IMR-90 (cell line): Measurements from ENCODE around the gene EXOC4. TPM values are rescaled to one million over a fixed set of nuclear protein-coding genes. Genes with fewer than 3 reads are reported as not detected.

ENCODE experiments used
- ATAC-seq: fragments of 200-7000 bp; cut with Tn5 transposase; 2 replicates; pipeline ENCODE4 v1.9.1; 2020; ENCODE audit warnings: low read depth, mild to moderate bottlenecking, moderate library complexity
- BruUV-seq: library from RNA; stranded (reverse); fragments of 400-500 nt; replicated peaks from 2 replicates; lab custom pipeline; 2021; lab: Mats Ljungman, UMichigan
- CTCF ChIA-PET: fragments of 300-600 bp; formaldehyde crosslinking; extraction: SDS; loops from one replicate; lab custom pipeline; 2021; ENCODE audit warnings: antibody characterized with exemption; lab: Yijun Ruan, JAX
- POLR2A ChIA-PET: fragments of 300-600 bp; sonication (Branson Sonifier 250); formaldehyde crosslinking; loops from one replicate; lab custom pipeline; 2022; ENCODE audit warnings: antibody characterized with exemption; ENCODE audit not compliant: unreplicated experiment; lab: Charles Lee
- DNase-seq: peaks from one replicate; pipeline ENCODE4 v3.0.0; 2013
- H2AFZ ChIP-seq: replicated peaks from 2 replicates; pipeline ENCODE3; 2013; ENCODE audit warnings: low read length, mild to moderate bottlenecking; ENCODE audit not compliant: poor library complexity
- H2AK5ac ChIP-seq: 2 replicates; pipeline ENCODE4 v1.6.1; 2013; ENCODE audit warnings: low read depth, low read length, inconsistent platforms
- H2AK9ac ChIP-seq: replicated peaks from 2 replicates; pipeline ENCODE3; 2013; ENCODE audit warnings: mild to moderate bottlenecking, low read depth, low read length, moderate library complexity; ENCODE audit not compliant: poor library complexity
- H2BK120ac ChIP-seq: 2 replicates; pipeline ENCODE4 v1.6.1; 2013; ENCODE audit warnings: low read depth, low read length, inconsistent platforms
- H2BK15ac ChIP-seq: 3 replicates; pipeline ENCODE4 v1.6.1; 2013; ENCODE audit warnings: low read depth, low read length, inconsistent platforms
- H2BK20ac ChIP-seq: 2 replicates; pipeline ENCODE4 v1.6.1; 2013; ENCODE audit warnings: low read depth, mild to moderate bottlenecking, inconsistent platforms, low read length, moderate library complexity
- H2BK5ac ChIP-seq: 2 replicates; pipeline ENCODE4 v1.6.1; 2013; ENCODE audit warnings: mild to moderate bottlenecking, low read depth, low read length, inconsistent platforms; ENCODE audit not compliant: poor library complexity, severe bottlenecking
- H3K14ac ChIP-seq: replicated peaks from 2 replicates; pipeline ENCODE4 v1.6.1; 2013; ENCODE audit warnings: low read depth, low read length, inconsistent platforms
- H3K18ac ChIP-seq: 2 replicates; pipeline ENCODE4 v1.6.1; 2013; ENCODE audit warnings: low read depth, low read length, control low read depth
- H3K23ac ChIP-seq: 2 replicates; pipeline ENCODE4 v1.6.1; 2013; ENCODE audit warnings: low read depth, low read length, inconsistent platforms
- H3K27ac ChIP-seq: 2 replicates; pipeline ENCODE4 v1.5.1; 2013; ENCODE audit warnings: mild to moderate bottlenecking, control low read depth, low read length; ENCODE audit not compliant: insufficient read depth
- H3K27me3 ChIP-seq: 2 replicates; pipeline ENCODE4 v1.6.1; 2013; ENCODE audit warnings: low read length; ENCODE audit not compliant: control insufficient read depth, insufficient read depth
- H3K36me3 ChIP-seq: 2 replicates; pipeline ENCODE4 v1.6.1; 2013; ENCODE audit warnings: low read length, mixed read lengths; ENCODE audit not compliant: control insufficient read depth, insufficient read depth
- H3K4ac ChIP-seq: 2 replicates; pipeline ENCODE4 v1.6.1; 2013; ENCODE audit warnings: low read depth, low read length, inconsistent platforms
- H3K4me1 ChIP-seq: 2 replicates; pipeline ENCODE4 v1.6.1; 2013; ENCODE audit warnings: low read length, mixed read lengths; ENCODE audit not compliant: control insufficient read depth, insufficient read depth
- H3K4me2 ChIP-seq: 2 replicates; pipeline ENCODE4 v1.6.1; 2013; ENCODE audit warnings: low read depth, mild to moderate bottlenecking, control low read depth, low read length, moderate library complexity
- H3K4me3 ChIP-seq: 2 replicates; pipeline ENCODE4 v1.5.1; 2013; ENCODE audit warnings: low read depth, mild to moderate bottlenecking, control low read depth, low read length, moderate library complexity; ENCODE audit not compliant: insufficient read depth
- H3K56ac ChIP-seq: 2 replicates; pipeline ENCODE4 v1.6.1; 2013; ENCODE audit warnings: low read length, inconsistent platforms; ENCODE audit not compliant: insufficient read depth; ENCODE audit errors: extremely low read depth
- H3K79me1 ChIP-seq, 2 experiments: 2 replicates each; pipeline ENCODE4 v1.6.1; 2013; ENCODE audit warnings: low read length in 2 of 2, inconsistent platforms in 1 of 2, low read depth in 1 of 2
- H3K9ac ChIP-seq: 2 replicates; pipeline ENCODE4 v1.6.1; 2013; ENCODE audit warnings: low read depth, low read length, control low read depth
- H3K9me1 ChIP-seq: 2 replicates; pipeline ENCODE4 v1.6.1; 2013; ENCODE audit warnings: low read length, inconsistent platforms; ENCODE audit not compliant: insufficient read depth
- H3K9me3 ChIP-seq: 2 replicates; pipeline ENCODE4 v1.6.1; 2013; ENCODE audit warnings: low read length; ENCODE audit not compliant: control insufficient read depth, insufficient read depth
- H4K20me1 ChIP-seq: 2 replicates; pipeline ENCODE4 v1.6.1; 2013; ENCODE audit warnings: low read length, inconsistent platforms; ENCODE audit not compliant: insufficient read depth
- H4K5ac ChIP-seq: 2 replicates; pipeline ENCODE4 v1.6.1; 2013; ENCODE audit warnings: mild to moderate bottlenecking, low read depth, low read length, control low read depth
- H4K8ac ChIP-seq, 2 experiments: 2 replicates each; pipeline ENCODE4 v1.6.1; 2013; ENCODE audit warnings: low read depth in 2 of 2, low read length in 2 of 2, control low read depth in 1 of 2, inconsistent platforms in 1 of 2
- H4K91ac ChIP-seq: 2 replicates; pipeline ENCODE4 v1.6.1; 2013; ENCODE audit warnings: low read depth, low read length, inconsistent platforms; ENCODE audit not compliant: insufficient read depth
- CEBPB ChIP-seq: IDR thresholded peaks from 2 replicates; pipeline ENCODE4 v1.6.1; 2012; ENCODE audit warnings: low read depth, low read length, improper control_type of control experiment
- CHD1 ChIP-seq: IDR thresholded peaks from 2 replicates; pipeline ENCODE4 v1.6.1; 2012; ENCODE audit warnings: low read depth, low read length, improper control_type of control experiment
- WGBS, 2 experiments: methylation state at CpG; one replicate each; pipeline versions ENCODE4 v1.1.5 to v1.1.7; 2013; ENCODE audit warnings: missing lambda C conversion rate in 2 of 2; ENCODE audit not compliant: insufficient read length in 1 of 2; ENCODE audit errors: extremely low coverage in 2 of 2; 5-methylcytosine and 5-hydroxymethylcytosine counted together
- dilution Hi-C: fragments of 300-500 bp; cut with HindIII; formaldehyde crosslinking; loops from one replicate; pipeline ENCODE4 v1.14.3; 2018; ENCODE audit warnings: low sequenced_read_pairs; ENCODE audit not compliant: unreplicated experiment
- in situ Hi-C: fragments of 300-500 bp; cut with MboI; formaldehyde crosslinking; loops from 3 replicates; pipeline ENCODE4 v1.14.3; 2019; ENCODE audit warnings: low sequenced_read_pairs, inconsistent platforms, mixed read lengths
- intact Hi-C: fragments of 100-400 bp; cut with micrococcal nuclease; formaldehyde crosslinking; loops from 2 replicates; pipeline ENCODE4 v1.10.0; 2022
- polyA plus RNA-seq, 3 experiments: library from polyadenylated mRNA; depleted of rRNA; stranded (reverse); fragments of >200 nt; gene quantifications; 2 replicates each; pipeline ENCODE4 v1.2.3, GENCODE V29; 2012; ENCODE audit warnings: low replicate concordance in 1 of 3
- total RNA-seq: library from RNA; depleted of rRNA; stranded (reverse); fragments of >200 nt; gene quantifications from 2 replicates; pipeline ENCODE4 v1.2.3, GENCODE V29; 2012

Gene EXOC4
- total and polyA plus RNA-seq, 2 of the 4 experiments (the other 2 are of a cell fraction) = 25.4 to 94.6 TPM

- CTCF ChIA-PET = interaction anchor here (1.0 kb wide), 1 partner anchor 10 kb away, joined by 3 read pairs; no protein-coding TSS in a partner anchor
These were observed 533.6 kb downstream of the EXOC4 start for GRCh38 chr7:133786401-133786937.

More at GRCh38 chr7:133786401-133786937, 533.6 kb downstream of the EXOC4 start:
- Histone ChIP-seq H3K23ac (no peak overlapping the region), H3K36me3 (no peaks in the 10 kb centered on the region), H2AK9ac (no peak overlapping the region), H2BK20ac (no peak overlapping the region), H3K14ac (no peak overlapping the region), H4K5ac (no peak overlapping the region), H3K18ac (no peak overlapping the region), H4K8ac (no peak overlapping the region), H3K9ac (no peak overlapping the region), H3K27me3 (no peaks in the 10 kb centered on the region), H3K4me3 (no peak overlapping the region), H3K9me1 (no peaks in the 10 kb centered on the region), H4K20me1 (no peaks in the 10 kb centered on the region), H2BK15ac (no peak overlapping the region), H3K27ac (no peak overlapping the region), H2AK5ac (no peak overlapping the region), H4K91ac (no peak overlapping the region), H2AFZ (no peak overlapping the region), H3K4me2 (no peak overlapping the region), H2BK5ac (no peak overlapping the region), H3K4me1 (no peaks in the 10 kb centered on the region), H3K4ac (no peak overlapping the region), H3K56ac (no peak overlapping the region), H3K79me1 (no peaks in the 10 kb centered on the region), H3K9me3 (no peaks in the 10 kb centered on the region), H2BK120ac (no peak overlapping the region)
- POLR2A ChIA-PET = no interaction called here
- dilution Hi-C loops = no loop called here
- WGBS, 2 experiments = 63% methylated on average over 3 of the region's 3 CpGs; no CpG with 5 or more reads in 1 of the 2 experiments
- TF ChIP-seq CHD1 (no peak), CEBPB (peak; percentile 31; the same call in 1 of the 2 replicates)
- intact Hi-C loops = no loop called here
- no TSS peak for BruUV-seq
- ATAC-seq (no peak), DNase-seq (no peak)
- in situ Hi-C loops = no loop called here
